H1 (cell line): ENCODE results near the gene MEF2B. TPM values are rescaled to one million over a fixed set of nuclear protein-coding genes. Genes with fewer than 3 reads are reported as not detected.

Experiments used
- CTCF ChIA-PET: fragments of 300-600 bp; sonication (Branson Sonifier 250); formaldehyde crosslinking; loops from one replicate; lab custom pipeline; 2021; ENCODE audit not compliant: partially characterized antibody; lab: Charles Lee
- POLR2A ChIA-PET: fragments of 300-600 bp; sonication (Branson Sonifier 250); formaldehyde crosslinking; loops from one replicate; lab custom pipeline; 2021; ENCODE audit warnings: inconsistent platforms; ENCODE audit not compliant: partially characterized antibody; lab: Charles Lee
- DNase-seq, 2 experiments: peaks; one replicate each; pipeline versions ENCODE4 v3.0.0 to v3.0.0-alpha.2; 2010 to 2022; ENCODE audit warnings: low spot score in 2 of 2, low read depth in 1 of 2, mixed read lengths in 1 of 2
- FAIRE-seq: peaks from 2 replicates; lab custom pipeline; 2011; peaks lifted over from hg19 to GRCh38; lab: Jason Lieb, UNC
- H2AFZ ChIP-seq: 2 replicates; pipeline ENCODE4 v1.8.1; 2012; ENCODE audit warnings: low read length, inconsistent platforms
- H2AK5ac ChIP-seq: 2 replicates; pipeline ENCODE4 v1.6.1; 2013; ENCODE audit warnings: low read depth, low read length
- H2BK120ac ChIP-seq: replicated peaks from 2 replicates; pipeline ENCODE3; 2013; ENCODE audit warnings: low read depth, low read length, inconsistent platforms
- H2BK12ac ChIP-seq: 2 replicates; pipeline ENCODE4 v1.6.1; 2013; ENCODE audit warnings: low read depth, low read length
- H2BK15ac ChIP-seq: 2 replicates; pipeline ENCODE4 v1.6.1; 2013; ENCODE audit warnings: low read length
- H2BK20ac ChIP-seq: 2 replicates; pipeline ENCODE4 v1.6.1; 2013; ENCODE audit warnings: low read length
- H2BK5ac ChIP-seq: 2 replicates; pipeline ENCODE4 v1.6.1; 2013; ENCODE audit warnings: low read depth, low read length
- H3K14ac ChIP-seq: 2 replicates; pipeline ENCODE4 v1.6.1; 2013; ENCODE audit warnings: inconsistent platforms; ENCODE audit not compliant: insufficient read length
- H3K18ac ChIP-seq: 2 replicates; pipeline ENCODE4 v1.6.1; 2013; ENCODE audit warnings: low read length; ENCODE audit errors: extremely low read depth
- H3K23ac ChIP-seq: 2 replicates; pipeline ENCODE4 v1.6.1; 2013; ENCODE audit warnings: inconsistent platforms; ENCODE audit not compliant: insufficient read length
- H3K23me2 ChIP-seq: 2 replicates; pipeline ENCODE4 v1.6.1; 2013; ENCODE audit warnings: low read depth, low read length
- H3K27ac ChIP-seq: 2 replicates; pipeline ENCODE4 v1.6.1; 2011; ENCODE audit warnings: low read depth, low read length, inconsistent platforms
- H3K27me3 ChIP-seq, 4 experiments: replicated peaks in 1 of 4; 1 replicate in 1 of 4; 2 replicates in 3 of 4; pipeline versions ENCODE4 v1.6.1 to v1.8.1; 2011 to 2013; ENCODE audit warnings: low read length in 3 of 4, mild to moderate bottlenecking in 3 of 4, inconsistent platforms in 2 of 4, mixed read lengths in 2 of 4, moderate library complexity in 1 of 4; ENCODE audit not compliant: control insufficient read depth in 3 of 4, insufficient read depth in 3 of 4; ENCODE audit errors: extremely low read depth in 1 of 4
- H3K36me3 ChIP-seq, 4 experiments: 2 replicates each; pipeline versions ENCODE4 v1.6.1 to v1.8.1; 2011 to 2013; ENCODE audit warnings: mild to moderate bottlenecking in 4 of 4, low read length in 3 of 4, moderate library complexity in 2 of 4, control low read depth in 1 of 4, inconsistent platforms in 1 of 4; ENCODE audit not compliant: insufficient read depth in 4 of 4, control insufficient read depth in 2 of 4
- H3K4ac ChIP-seq: replicated peaks from 2 replicates; pipeline ENCODE3; 2013; ENCODE audit warnings: low read length, low read depth, mixed read lengths, inconsistent platforms; ENCODE audit not compliant: insufficient read length
- H3K4me1 ChIP-seq, 4 experiments: replicated peaks in 1 of 4; 1 replicate in 1 of 4; 2 replicates in 3 of 4; pipeline versions ENCODE4 v1.6.1 to v1.8.1; 2011 to 2013; ENCODE audit warnings: low read length in 3 of 4, inconsistent platforms in 2 of 4, mixed read lengths in 1 of 4; ENCODE audit not compliant: insufficient read depth in 4 of 4, control insufficient read depth in 3 of 4
- H3K4me2 ChIP-seq, 2 experiments: 2 replicates each; pipeline versions ENCODE4 v1.6.1 to v1.8.1; 2011 to 2013; ENCODE audit warnings: low read depth in 2 of 2, low read length in 2 of 2, control low read depth in 1 of 2, inconsistent platforms in 1 of 2, mild to moderate bottlenecking in 1 of 2; ENCODE audit not compliant: insufficient read depth in 1 of 2
- H3K4me3 ChIP-seq, 4 experiments: fragments of 200-600, 300-600 bp in 1 of 4; sonication (generic), shearing (Covaris generic), sonication (Bioruptor Twin) in 1 of 4; 2 replicates each; pipeline versions ENCODE4 v1.5.1 to v1.8.1; 2011 to 2016; ENCODE audit warnings: low read length in 4 of 4, low read depth in 3 of 4, control low read depth in 2 of 4, inconsistent platforms in 2 of 4, mild to moderate bottlenecking in 2 of 4, mixed read lengths in 1 of 4, moderate library complexity in 1 of 4; ENCODE audit not compliant: insufficient read depth in 2 of 4; ENCODE audit errors: extremely low read depth in 1 of 4
- H3K56ac ChIP-seq: replicated peaks from 2 replicates; pipeline ENCODE3; 2013; ENCODE audit warnings: low read depth, mild to moderate bottlenecking, mixed read lengths, low read length, inconsistent platforms; ENCODE audit not compliant: insufficient read length
- H3K79me1 ChIP-seq: 2 replicates; pipeline ENCODE4 v1.6.1; 2013; ENCODE audit warnings: low read depth, low read length, control low read depth
- H3K79me2 ChIP-seq, 2 experiments: 2 replicates each; pipeline versions ENCODE4 v1.6.1 to v1.8.1; 2012 to 2013; ENCODE audit warnings: low read length in 2 of 2, mild to moderate bottlenecking in 2 of 2, inconsistent platforms in 1 of 2; ENCODE audit not compliant: insufficient read depth in 2 of 2, control insufficient read depth in 1 of 2
- H3K9ac ChIP-seq, 4 experiments: replicated peaks in 1 of 4; 1 replicate in 1 of 4; 2 replicates in 3 of 4; pipeline versions ENCODE4 v1.6.1 to v1.8.1; 2011 to 2013; ENCODE audit warnings: low read depth in 3 of 4, low read length in 3 of 4, control low read depth in 2 of 4, mild to moderate bottlenecking in 2 of 4, moderate library complexity in 2 of 4, inconsistent platforms in 1 of 4; ENCODE audit errors: extremely low read depth in 1 of 4
- H3K9me3 ChIP-seq, 2 experiments: 2 replicates each; pipeline versions ENCODE4 v1.6.1 to v1.8.1; 2012 to 2013; ENCODE audit warnings: mild to moderate bottlenecking in 2 of 2, moderate library complexity in 2 of 2, control low read depth in 1 of 2, inconsistent platforms in 1 of 2, low read depth in 1 of 2, low read length in 1 of 2, mixed read lengths in 1 of 2; ENCODE audit not compliant: insufficient read depth in 2 of 2
- H4K20me1 ChIP-seq, 2 experiments: replicated peaks in 1 of 2; 2 replicates each; pipeline versions ENCODE3 to v1.8.1; 2011 to 2013; ENCODE audit warnings: inconsistent platforms in 2 of 2, low read length in 2 of 2, mild to moderate bottlenecking in 1 of 2; ENCODE audit not compliant: insufficient read depth in 2 of 2, control insufficient read depth in 1 of 2
- H4K5ac ChIP-seq: 2 replicates; pipeline ENCODE4 v1.6.1; 2013; ENCODE audit warnings: low read length, low read depth, mixed read lengths, inconsistent platforms; ENCODE audit not compliant: insufficient read length
- H4K8ac ChIP-seq: 2 replicates; pipeline ENCODE4 v1.8.0; 2013; ENCODE audit warnings: mild to moderate bottlenecking, moderate library complexity, low read length, inconsistent platforms; ENCODE audit not compliant: insufficient read depth; ENCODE audit errors: extremely low read depth
- H4K91ac ChIP-seq: replicated peaks from 2 replicates; pipeline ENCODE3; 2013; ENCODE audit warnings: low read length, mixed read lengths, inconsistent platforms; ENCODE audit not compliant: insufficient read length
- CHD2 ChIP-seq: IDR thresholded peaks from 2 replicates; pipeline ENCODE4 v1.6.1; 2012; ENCODE audit warnings: low read length, improper control_type of control experiment
- CTCF ChIP-seq, 3 experiments: IDR thresholded peaks; 1 replicate in 2 of 3; 2 replicates in 1 of 3; pipeline versions ENCODE4 v1.5.1 to v1.6.1; 2011; ENCODE audit warnings: low read length in 3 of 3, mild to moderate bottlenecking in 3 of 3, inconsistent platforms in 2 of 3, low read depth in 1 of 3, moderate library complexity in 1 of 3; ENCODE audit not compliant: insufficient read depth in 1 of 3; ENCODE audit errors: control extremely low read depth in 1 of 3
- MAX ChIP-seq: IDR thresholded peaks from 2 replicates; pipeline ENCODE4 v1.6.1; 2012; ENCODE audit warnings: inconsistent platforms
- POLR2AphosphoS5 ChIP-seq: IDR thresholded peaks from 2 replicates; pipeline ENCODE4 v1.6.1; 2011; ENCODE audit warnings: low read depth, low read length
- POU5F1 ChIP-seq: IDR thresholded peaks from 2 replicates; pipeline ENCODE4 v1.6.1; 2011; ENCODE audit warnings: low read depth, mild to moderate bottlenecking, low read length, moderate library complexity
- RBBP5 ChIP-seq: IDR thresholded peaks from 2 replicates; pipeline ENCODE4 v1.7.1; 2012; ENCODE audit warnings: low read depth, mild to moderate bottlenecking, inconsistent platforms, low read length, moderate library complexity, borderline replicate concordance
- WGBS, 2 experiments: shearing (Covaris generic) in 1 of 2; methylation state at CpG; one replicate each; pipeline versions ENCODE4 v1.1.6 to v1.1.7; 2013 to 2015; ENCODE audit warnings: low lambda C conversion rate in 2 of 2, mixed read lengths in 2 of 2, inconsistent platforms in 1 of 2, low coverage in 1 of 2, missing lambda C conversion rate in 1 of 2; ENCODE audit not compliant: insufficient replicate concordance in 2 of 2, insufficient coverage in 1 of 2, insufficient read length in 1 of 2; ENCODE audit errors: extremely low coverage in 1 of 2, missing lambda C conversion rate in 1 of 2; 5-methylcytosine and 5-hydroxymethylcytosine counted together
- polyA plus RNA-seq, 7 experiments: library from polyadenylated mRNA; depleted of rRNA in 3 of 7; stranded (reverse) in 5 of 7; unstranded in 2 of 7; fragments of >200 nt in 5 of 7; fragments of 200-250 nt in 2 of 7; gene quantifications; 1 replicate in 5 of 7; 2 replicates in 1 of 7; 4 replicates in 1 of 7; pipeline versions ENCODE4 v1.2.1 to v1.2.3, GENCODE V29; 2011 to 2013; ENCODE audit warnings: missing spikeins in 2 of 7, mixed read lengths in 2 of 7
- total RNA-seq: library from RNA; stranded (reverse); fragmentation: NEBNext Ultra II Directional; extraction: Animal tissue kit (Norgen Biotek cat#: 25700); gene quantifications from 2 replicates; pipeline ENCODE4 v1.2.1, GENCODE V29; 2021

The MEF2B gene
- total and polyA plus RNA-seq, 2 of the 8 experiments (the other 6 are each of a cell fraction or from before 2014, with no cell fraction given) = 2.8 to 3.7 TPM

GRCh38 chr19:19152668-19153384, 17.2 kb downstream of the MEF2B start:
- Histone ChIP-seq H3K9ac (no peak overlapping the region), H3K56ac (no peak overlapping the region), H3K27me3 (no peaks in the 10 kb centered on the region; a peak in 1 of 7 replicates), H3K23me2 (no peaks in the 10 kb centered on the region), H2BK12ac (no peak overlapping the region), H3K9me3 (no peaks in the 10 kb centered on the region), H3K4ac (no peak overlapping the region), H2BK120ac (no peak overlapping the region), H2BK5ac (no peak overlapping the region), H3K4me2 (no peak overlapping the region), H3K23ac (no peak overlapping the region), H2AK5ac (no peak overlapping the region), H3K4me1 (no peaks in the 10 kb centered on the region; a peak in 2 of 7 replicates), H4K91ac (no peak overlapping the region), H3K27ac (no peak overlapping the region), H2BK15ac (no peak overlapping the region), H4K8ac (no peak overlapping the region), H4K20me1 (no peaks in the 10 kb centered on the region), H3K14ac (no peak overlapping the region), H2AFZ (no peak overlapping the region), H3K36me3 (peaks cover 0 to 8% (median 0%) of the 10 kb centered on the region in 4 experiments; a peak in 1 of 8 replicates), H4K5ac (no peak overlapping the region), H2BK20ac (no peak overlapping the region), H3K79me1 (no peaks in the 10 kb centered on the region), H3K79me2 (no peaks in the 10 kb centered on the region), H3K4me3 (no peak overlapping the region), H3K18ac (no peak overlapping the region)
- CTCF ChIA-PET = interaction anchor here (1.0 to 11.9 kb wide), 5 partner anchors 11 to 83 kb away, joined by 3 to 109 read pairs (median 3); no protein-coding TSS in a partner anchor
- POLR2A ChIA-PET = interaction anchor here (1.1 to 2.0 kb wide), 3 partner anchors 8 to 12 kb away, joined by 5 to 6 read pairs (median 5); no protein-coding TSS in a partner anchor
- no peak for FAIRE-seq
- WGBS, 2 experiments = 91% methylated on average over 13 of the region's 13 CpGs; no CpG with 5 or more reads in 1 of the 2 experiments
- TF ChIP-seq CHD2 (no peak), POLR2AphosphoS5 (no peak), RBBP5 (no peak), POU5F1 (no peak), CTCF (IDR thresholded peaks at IDR 0.05; ENCODE audit: control extremely low read depth in 1 of 3, insufficient read depth in 1 of 3, low read depth in 1 of 3, low read length in 3 of 3) (no peak), MAX (no peak)
- no peak for DNase-seq
